B cell (primary cell): Measurements from ENCODE around the gene UTS2B. TPM values are rescaled to one million over a fixed set of nuclear protein-coding genes. Genes with fewer than 3 reads are reported as not detected.

Source experiments
- ATAC-seq: fragments of 200-7000 bp; cut with Tn5 transposase; one replicate; pipeline ENCODE4 v1.10.0; 2021; ENCODE audit warnings: low read depth, mild to moderate bottlenecking, moderate number of reproducible peaks, moderate library complexity
- CTCF ChIA-PET: fragments of 350-600 bp; sonication (Branson Sonifier 250); formaldehyde crosslinking; loops from one replicate; lab custom pipeline; 2021; ENCODE audit warnings: antibody characterized with exemption, inconsistent platforms; lab: Charles Lee
- POLR2A ChIA-PET: fragments of 350-600 bp; sonication (Branson Sonifier 250); formaldehyde crosslinking; loops from one replicate; lab custom pipeline; 2021; ENCODE audit warnings: antibody characterized with exemption; lab: Charles Lee
- DNase-seq: peaks from one replicate; pipeline ENCODE4 v3.0.0; 2013
- H2AFZ ChIP-seq: 2 replicates; pipeline ENCODE4 v1.6.1; 2012; ENCODE audit warnings: mild to moderate bottlenecking, low read depth, low read length; ENCODE audit not compliant: insufficient read depth, poor library complexity, severe bottlenecking
- H3K27ac ChIP-seq, 2 donors: 1 replicate in 1 of 2; 2 replicates in 1 of 2; pipeline ENCODE4 v1.5.1; 2012 to 2013; ENCODE audit warnings: low read length in 2 of 2, mild to moderate bottlenecking in 2 of 2, moderate library complexity in 1 of 2
- H3K27me3 ChIP-seq, 4 experiments: fragments of 200-600 bp in 1 of 4; sonication (generic) in 1 of 4; replicated peaks in 1 of 4; 1 replicate in 2 of 4; 2 replicates in 2 of 4; pipeline versions ENCODE4 v1.6.1 to v1.7.0; 2013 to 2016; ENCODE audit warnings: low read length in 3 of 4, mild to moderate bottlenecking in 2 of 4, mixed read lengths in 1 of 4, moderate library complexity in 1 of 4; ENCODE audit not compliant: insufficient read depth in 4 of 4, control insufficient read depth in 3 of 4; ENCODE audit errors: control extremely low read depth in 1 of 4
- H3K36me3 ChIP-seq, 2 experiments: replicated peaks in 1 of 2; 1 replicate in 1 of 2; 2 replicates in 1 of 2; pipeline versions ENCODE4 v1.6.1 to v1.7.1; 2013; ENCODE audit warnings: low read length in 1 of 2; ENCODE audit not compliant: insufficient read depth in 2 of 2, control insufficient read depth in 1 of 2; ENCODE audit errors: control extremely low read depth in 1 of 2, extremely low read depth in 1 of 2
- H3K4me1 ChIP-seq, 2 donors: fragments of 200-600 bp in 1 of 2; sonication (generic) in 1 of 2; 1 replicate in 1 of 2; 2 replicates in 1 of 2; pipeline versions ENCODE4 v1.5.1 to v1.6.1; 2013 to 2017; ENCODE audit warnings: low read length in 2 of 2; ENCODE audit not compliant: control insufficient read depth in 2 of 2, insufficient read depth in 2 of 2
- H3K4me2 ChIP-seq: replicated peaks from 2 replicates; pipeline ENCODE3; 2012; ENCODE audit warnings: mild to moderate bottlenecking, low read depth, low read length; ENCODE audit not compliant: poor library complexity, severe bottlenecking
- H3K4me3 ChIP-seq, 5 experiments: fragments of 200-600 bp in 1 of 5; sonication (generic) in 1 of 5; 1 replicate in 3 of 5; 2 replicates in 2 of 5; pipeline versions ENCODE4 v1.5.1 to v1.7.0; 2011 to 2016; ENCODE audit warnings: low read length in 4 of 5, mild to moderate bottlenecking in 4 of 5, low read depth in 2 of 5, control low read depth in 1 of 5, moderate library complexity in 1 of 5; ENCODE audit not compliant: insufficient read depth in 1 of 5; ENCODE audit errors: control extremely low read depth in 1 of 5, extremely low read depth in 1 of 5
- H3K79me2 ChIP-seq: fragments of 200-600 bp; sonication (generic); one replicate; pipeline ENCODE4 v1.6.0; 2016; ENCODE audit warnings: low read length; ENCODE audit not compliant: control insufficient read depth, insufficient read depth
- H3K9ac ChIP-seq: fragments of 200-600 bp; sonication (generic); 2 replicates; pipeline ENCODE4 v1.6.1; 2017; ENCODE audit warnings: mild to moderate bottlenecking, low read length, moderate library complexity
- H3K9me3 ChIP-seq, 3 donors: one replicate each; pipeline versions ENCODE4 v1.6.1 to v1.7.1; 2013; ENCODE audit warnings: low read length in 2 of 3; ENCODE audit not compliant: control insufficient read depth in 2 of 3, insufficient read depth in 1 of 3; ENCODE audit errors: control extremely low read depth in 1 of 3
- H4K20me1 ChIP-seq: 2 replicates; pipeline ENCODE4 v1.6.0; 2012; ENCODE audit warnings: mild to moderate bottlenecking, low read length; ENCODE audit not compliant: insufficient read depth, control insufficient read depth, poor library complexity, severe bottlenecking
- H3K27ac Mint-ChIP-seq: one replicate; pipeline ENCODE4 v1.8.0; 2021; ENCODE audit warnings: mixed read lengths
- H3K27me3 Mint-ChIP-seq: one replicate; pipeline ENCODE4 v1.8.0; 2021; ENCODE audit warnings: mixed read lengths
- H3K4me1 Mint-ChIP-seq: one replicate; pipeline ENCODE4 v1.8.0; 2021; ENCODE audit warnings: mixed read lengths
- H3K4me3 Mint-ChIP-seq: one replicate; pipeline ENCODE4 v1.8.0; 2021; ENCODE audit warnings: mixed read lengths
- H3K9me3 Mint-ChIP-seq: one replicate; pipeline ENCODE4 v1.8.0; 2022; ENCODE audit warnings: mixed read lengths; ENCODE audit not compliant: insufficient read depth
- CTCF ChIP-seq: fragments of 200-600 bp; IDR thresholded peaks from one replicate; pipeline ENCODE4 v1.8.0; 2022; ENCODE audit warnings: antibody characterized with exemption, mild to moderate bottlenecking
- EZH2 ChIP-seq: IDR thresholded peaks from 2 replicates; pipeline ENCODE4 v1.6.1; 2012; ENCODE audit warnings: borderline replicate concordance, low read depth, mild to moderate bottlenecking, moderate library complexity, low read length; ENCODE audit not compliant: insufficient read depth, poor library complexity, severe bottlenecking
- WGBS: methylation state at CpG from one replicate; pipeline ENCODE4 v1.1.5; 2013; ENCODE audit warnings: missing lambda C conversion rate; ENCODE audit not compliant: insufficient coverage; 5-methylcytosine and 5-hydroxymethylcytosine counted together
- intact Hi-C: fragments of 100-400 bp; cut with micrococcal nuclease; formaldehyde crosslinking; loops from one replicate; pipeline ENCODE4 v1.10.0; 2022
- polyA plus RNA-seq: library from polyadenylated mRNA; depleted of rRNA; stranded (reverse); fragments of >200 nt; gene quantifications from 2 replicates; pipeline ENCODE4 v1.2.3, GENCODE V29; 2012
- total RNA-seq, 2 donors: library from RNA; stranded (reverse); fragments of 120-200 nt in 1 of 2; gene quantifications; 1 replicate in 1 of 2; 2 replicates in 1 of 2; pipeline versions ENCODE4 v1.2.3 to v1.2.4, GENCODE V29; 2013 to 2022

The UTS2B gene
- total and polyA plus RNA-seq, 2 donors (not counting 1 experiment from before 2014, with no cell fraction given): 1.8 to 2.0 TPM

- Mint-ChIP-seq H3K27ac (peak overlapping the region; percentile 75), H3K4me1 (peaks cover 36% of the 10 kb centered on the region), H3K9me3 (peaks cover 3% of the 10 kb centered on the region), H3K27me3 (no peaks in the 10 kb centered on the region), H3K4me3 (peak overlapping the region; percentile 75)
- Histone ChIP-seq H3K4me1 (peaks cover 39 to 44% of the 10 kb centered on the region in 2 donors), H3K79me2 (no peaks in the 10 kb centered on the region), H3K36me3 (no peaks in the 10 kb centered on the region), H3K4me2 (peak overlapping the region; percentile 77), H3K27ac (peak overlapping the region; percentile 78 to 90), H3K27me3 (no peaks in the 10 kb centered on the region), H3K9me3 (peaks cover 0 to 11% (median 0%) of the 10 kb centered on the region in 3 donors), H4K20me1 (no peaks in the 10 kb centered on the region), H2AFZ (peak overlapping the region; percentile 53), H3K4me3 (peak overlapping the region in 3 of 5 experiments; percentile 5 to 53 (median 32)), H3K9ac (peak overlapping the region; percentile 54)
- TF ChIP-seq CTCF (no peak), EZH2 (no peak)
- intact Hi-C loops: no loop called here
- POLR2A ChIA-PET: interaction anchor here (1.1 to 1.2 kb wide), 2 partner anchors 21 to 39 kb away, joined by 5 to 7 read pairs; partner anchors contain the start of gene CCDC50
- CTCF ChIA-PET: interaction anchor here (1.0 to 4.0 kb wide), 3 partner anchors 23 to 47 kb away, joined by 3 to 23 read pairs (median 3); no protein-coding TSS in a partner anchor
- WGBS: 0% methylated on average over 1 of the region's 4 CpGs
- ATAC-seq (peak; percentile 83), DNase-seq (peak; percentile 69)
Observed at GRCh38 chr3:191290311-191291025, 39.9 kb downstream of the UTS2B start.

GRCh38 chr3:191283400-191283799 lies 46.9 kb downstream of the UTS2B start:
- TF ChIP-seq EZH2 (no peak), CTCF (no peak)
- Histone ChIP-seq H3K27ac (no peak overlapping the region), H3K36me3 (no peaks in the 10 kb centered on the region), H3K4me1 (peaks cover 0 to 4% of the 10 kb centered on the region in 2 donors), H4K20me1 (no peaks in the 10 kb centered on the region), H2AFZ (no peak overlapping the region), H3K9me3 (peaks cover 0 to 4% (median 0%) of the 10 kb centered on the region in 3 donors), H3K4me3 (no peak overlapping the region), H3K79me2 (no peaks in the 10 kb centered on the region), H3K4me2 (no peak overlapping the region), H3K27me3 (no peaks in the 10 kb centered on the region), H3K9ac (no peak overlapping the region)
- ATAC-seq (no peak), DNase-seq (no peak)
- CTCF ChIA-PET: interaction anchor here (0.9 to 1.1 kb wide), 3 partner anchors 16 to 38 kb away, joined by 3 read pairs; no protein-coding TSS in a partner anchor
- intact Hi-C loops: no loop called here
- peaks cover 3% of the 10 kb centered on the region for H3K9me3 Mint-ChIP-seq
- no peak overlapping the region for H3K27ac Mint-ChIP-seq
- H3K4me1 Mint-ChIP-seq: peaks cover 20% of the 10 kb centered on the region
- H3K27me3 Mint-ChIP-seq: no peaks in the 10 kb centered on the region
- POLR2A ChIA-PET: no interaction called here
- WGBS: no CpG with 5 or more reads among the region's 2 CpGs
- no peak overlapping the region for H3K4me3 Mint-ChIP-seq
